ENCODE data around the gene QPCT.

GRCh38 chr2:37357530-37357929, 13.1 kb downstream of the QPCT start:
- TF ChIP-seq POLR2A (IDR thresholded peaks at IDR 0.05; ENCODE audit: low read depth, low read length) (no peak), CTCF (conservative IDR thresholded peaks at IDR 0.05; ENCODE audit: low read depth, low read length) (no peak), CEBPB (IDR thresholded peaks at IDR 0.05; ENCODE audit: low read depth, low read length) (no peak), MAZ (IDR thresholded peaks at IDR 0.05; ENCODE audit: borderline replicate concordance, low read depth, low read length) (no peak), RCOR1 (IDR thresholded peaks at IDR 0.05; ENCODE audit: insufficient replicate concordance, low read length) (no peak), RFX5 (IDR thresholded peaks at IDR 0.05; ENCODE audit: low read depth, low read length) (no peak), RAD21 (IDR thresholded peaks at IDR 0.05; ENCODE audit: low read length) (no peak)

Data from IMR-90 (cell line).